K562 (cell line): Measurements from ENCODE around the gene SOWAHA. TPM values are rescaled to one million over a fixed set of nuclear protein-coding genes. Genes with fewer than 3 reads are reported as not detected.

Experiments
- ATAC-seq: fragments of 200-7000 bp; cut with Tn5 transposase; 3 replicates; pipeline ENCODE4 v1.9.1; 2020; ENCODE audit warnings: moderate library complexity
- BruUV-seq: library from RNA; stranded (reverse); fragments of 400-500 nt; replicated peaks from 2 replicates; lab custom pipeline; 2021; lab: Mats Ljungman, UMichigan
- CTCF ChIA-PET: fragments of 300-600 bp; formaldehyde crosslinking; extraction: SDS; loops from one replicate; lab custom pipeline; 2021; ENCODE audit warnings: low intra/inter-chr PET ratio; lab: Yijun Ruan, JAX
- POLR2A ChIA-PET: fragments of 300-600, 350-650 bp; sonication (Branson Sonifier 250); formaldehyde crosslinking; extraction: SDS; loops from one replicate; lab custom pipeline; 2021; ENCODE audit warnings: antibody characterized with exemption, inconsistent platforms; lab: Yijun Ruan, JAX
- DNase-seq, 4 experiments: peaks; one replicate each; pipeline versions ENCODE4 v3.0.0 to v3.0.0-alpha.2; 2011 to 2018; ENCODE audit warnings: low spot score in 3 of 4, mixed read lengths in 3 of 4; ENCODE audit errors: extremely low read depth in 1 of 4
- FAIRE-seq: peaks from 2 replicates; lab custom pipeline; 2011; peaks lifted over from hg19 to GRCh38; lab: Jason Lieb, UNC
- H2AFZ ChIP-seq: 2 replicates; pipeline ENCODE4 v1.6.0; 2011; ENCODE audit warnings: low read depth, low read length, control low read depth, inconsistent platforms
- H3K27ac ChIP-seq: fragments of 200-600 bp; 3 replicates; pipeline ENCODE4 v1.8.0; 2011; ENCODE audit warnings: low read depth, mild to moderate bottlenecking, control low read depth, inconsistent platforms, low read length, moderate library complexity, mixed read lengths; ENCODE audit errors: extremely low read depth
- H3K27me3 ChIP-seq, 2 experiments: fragments of 300-600 bp in 1 of 2; 2 replicates in 1 of 2; 3 replicates in 1 of 2; pipeline versions ENCODE4 v1.6.0 to v1.8.0; 2011; ENCODE audit warnings: inconsistent platforms in 2 of 2, low read length in 2 of 2, mild to moderate bottlenecking in 1 of 2, mixed read lengths in 1 of 2, moderate library complexity in 1 of 2; ENCODE audit not compliant: control insufficient read depth in 2 of 2, insufficient read depth in 2 of 2
- H3K36me3 ChIP-seq: fragments of 300-600 bp; 3 replicates; pipeline ENCODE4 v1.8.0; 2011; ENCODE audit warnings: mild to moderate bottlenecking, low read length, inconsistent platforms; ENCODE audit not compliant: control insufficient read depth, insufficient read depth
- H3K4me1 ChIP-seq, 2 experiments: fragments of 200-600 bp in 1 of 2; replicated peaks in 1 of 2; 2 replicates in 1 of 2; 3 replicates in 1 of 2; pipeline versions ENCODE4 v1.5.1 to v1.8.0; 2011; ENCODE audit warnings: inconsistent platforms in 2 of 2, low read length in 2 of 2, mild to moderate bottlenecking in 1 of 2, mixed read lengths in 1 of 2, moderate library complexity in 1 of 2; ENCODE audit not compliant: control insufficient read depth in 2 of 2, insufficient read depth in 2 of 2
- H3K4me2 ChIP-seq: 2 replicates; pipeline ENCODE4 v1.6.1; 2011; ENCODE audit warnings: low read length, control low read depth, inconsistent platforms, mixed read lengths; ENCODE audit not compliant: insufficient read depth
- H3K4me3 ChIP-seq: fragments of 200-600 bp; sonication (generic), shearing (Covaris generic); 2 replicates; pipeline ENCODE4 v1.5.1; 2016; ENCODE audit warnings: control low read depth, inconsistent platforms
- H3K79me2 ChIP-seq: fragments of 200-600 bp; 3 replicates; pipeline ENCODE4 v1.8.0; 2011; ENCODE audit warnings: low read length, inconsistent platforms; ENCODE audit not compliant: control insufficient read depth, insufficient read depth
- H3K9ac ChIP-seq, 2 experiments: 2 replicates each; pipeline versions ENCODE4 v1.6.0 to v1.6.1; 2011; ENCODE audit warnings: low read depth in 2 of 2, low read length in 2 of 2, control low read depth in 1 of 2, inconsistent platforms in 1 of 2, mild to moderate bottlenecking in 1 of 2, mixed read lengths in 1 of 2; ENCODE audit not compliant: insufficient read depth in 1 of 2
- H3K9me1 ChIP-seq: one replicate; pipeline ENCODE4 v1.6.0; 2011; ENCODE audit warnings: inconsistent platforms, mild to moderate bottlenecking, low read length, moderate library complexity; ENCODE audit not compliant: control insufficient read depth, insufficient read depth
- H3K9me3 ChIP-seq: replicated peaks from 2 replicates; pipeline ENCODE4 v1.5.1; 2011; ENCODE audit warnings: low read depth, low read length, inconsistent platforms; ENCODE audit not compliant: control insufficient read depth, insufficient read depth
- H4K20me1 ChIP-seq: replicated peaks from 2 replicates; pipeline ENCODE4 v1.6.1; 2011; ENCODE audit warnings: low read length, inconsistent platforms, mixed read lengths; ENCODE audit not compliant: control insufficient read depth, insufficient read depth
- ARID2 ChIP-seq: fragments of 450-650 bp; IDR thresholded peaks from 2 replicates; pipeline ENCODE4 v1.6.1; 2017; ENCODE audit warnings: antibody characterized with exemption, mild to moderate bottlenecking
- E2F8 ChIP-seq: fragments of 450-650 bp; IDR thresholded peaks from 2 replicates; pipeline ENCODE4 v1.7.1; 2018; ENCODE audit warnings: mild to moderate bottlenecking, low read depth; ENCODE audit not compliant: partially characterized antibody
- EP300 ChIP-seq: IDR thresholded peaks from 2 replicates; pipeline ENCODE4 v1.6.1; 2012; ENCODE audit warnings: low read length, improper control_type of control experiment
- MTA3 ChIP-seq: fragments of 450-650 bp; formaldehyde crosslinking; IDR thresholded peaks from 2 replicates; pipeline ENCODE4 v1.6.1; 2017; ENCODE audit warnings: mild to moderate bottlenecking, borderline replicate concordance
- NR2C1 ChIP-seq, 2 experiments: fragments of 450-650 bp; IDR thresholded peaks; 2 replicates each; pipeline ENCODE4 v1.6.1; 2017; ENCODE audit warnings: mild to moderate bottlenecking in 2 of 2, antibody characterized with exemption in 1 of 2, inconsistent platforms in 1 of 2, missing compliant biosample characterization in 1 of 2, missing genetic modification characterization in 1 of 2
- VEZF1 ChIP-seq: fragments of 200-800 bp; sonication (Bioruptor generic); IDR thresholded peaks from 2 replicates; pipeline ENCODE4 v1.6.1; 2017; ENCODE audit warnings: missing genetic modification characterization, missing compliant biosample characterization
- ZBTB1 ChIP-seq: sonication (generic); formaldehyde crosslinking; IDR thresholded peaks from 2 replicates; pipeline ENCODE4 v1.8.1; 2023; ENCODE audit warnings: missing genetic modification reagents, low read depth, mild to moderate bottlenecking, borderline replicate concordance
- ZFPM2 ChIP-seq: fragments of 250-450 bp; sonication (Bioruptor Pico); IDR thresholded peaks from 2 replicates; pipeline ENCODE4 v1.5.1; 2022; ENCODE audit warnings: mild to moderate bottlenecking
- ZNF354B ChIP-seq: fragments of 250-450 bp; sonication (Bioruptor Pico); IDR thresholded peaks from 2 replicates; pipeline ENCODE4 v1.4.0; 2020
- ZNF589 ChIP-seq: fragments of 200-800 bp; sonication (Bioruptor generic); IDR thresholded peaks from 2 replicates; pipeline ENCODE4 v1.6.1; 2016; ENCODE audit warnings: low read depth, missing genetic modification characterization, missing compliant biosample characterization
- WGBS: fragments of 100-300 bp; shearing (Covaris generic); methylation state at CpG from one replicate; pipeline ENCODE4 v1.1.6; 2016; ENCODE audit warnings: low coverage, mixed read lengths; ENCODE audit not compliant: insufficient coverage; ENCODE audit errors: missing lambda C conversion rate; 5-methylcytosine and 5-hydroxymethylcytosine counted together
- in situ Hi-C: fragments of 300-500 bp; cut with MboI; formaldehyde crosslinking; loops from 4 replicates; pipeline ENCODE4 v1.15.0; 2018; ENCODE audit warnings: inconsistent platforms, mixed read lengths
- intact Hi-C: fragments of 100-400 bp; cut with micrococcal nuclease; formaldehyde crosslinking; loops from 2 replicates; pipeline ENCODE4 v1.14.2; 2022
- polyA plus RNA-seq, 8 experiments: library from polyadenylated mRNA; depleted of rRNA in 4 of 8; stranded (reverse) in 5 of 8; unstranded in 3 of 8; fragments of >200 nt; fragmentation: Nextera tagmentation in 2 of 8; fragmentation: Illumina TruSeq in 1 of 8; extraction: Ambion mirVana in 2 of 8; extraction: Trizol in 1 of 8; gene quantifications; 2 replicates each; pipeline versions ENCODE4 v1.2.1 to v1.2.3, GENCODE V29; 2011 to 2014; ENCODE audit warnings: inconsistent platforms in 1 of 8, missing spikeins in 1 of 8
- total RNA-seq, 7 experiments: library from RNA; depleted of rRNA in 6 of 7; stranded (reverse); fragments of >200 nt in 6 of 7; fragmentation: Illumina TruSeq in 2 of 7; extraction: Trizol in 2 of 7; gene quantifications; 2 replicates each; pipeline versions ENCODE4 v1.2.1 to v1.2.3, GENCODE V29; 2011 to 2021; ENCODE audit warnings: low replicate concordance in 1 of 7

SOWAHA gene
- total and polyA plus RNA-seq, 9 of the 15 experiments (the other 6 are each of a cell fraction or from before 2014, with no cell fraction given), result not detected

GRCh38 chr5:132824426-132824825 is 11.3 kb downstream of the SOWAHA start:
- ChIA-PET CTCF (no interaction called here), POLR2A (interaction anchor here (0.7 to 1.3 kb wide), 4 partner anchors 23 to 1184 kb away, joined by 3 to 5 read pairs (median 3); no protein-coding TSS in a partner anchor)
- ATAC-seq (no peak), DNase-seq (no peak), FAIRE-seq (no peak)
- no TSS peak for BruUV-seq
- H3K27ac ChIP-seq, result no peak overlapping the region
- H4K20me1 ChIP-seq, result no peaks in the 10 kb centered on the region
- no peak overlapping the region for H3K9ac ChIP-seq
- in situ Hi-C loops (no loop called here), intact Hi-C loops (loop anchor here (5.0 kb wide), 2 partner anchors 162 to 232 kb away; no protein-coding TSS in a partner anchor)
- TF ChIP-seq ARID2, result no peak
- no peak for TF ChIP-seq ZFPM2
- TF ChIP-seq VEZF1 (CRISPR knock-in tag), result no peak
- TF ChIP-seq MTA3, result no peak
- TF ChIP-seq EP300, result no peak
- no peak for TF ChIP-seq NR2C1 (IDR thresholded peaks at IDR 0.05)
- TF ChIP-seq NR2C1 (tag; IDR thresholded peaks at IDR 0.05), result no peak
- TF ChIP-seq E2F8, result no peak
- TF ChIP-seq ZNF354B (CRISPR knock-in tag), result no peak
- no peak for TF ChIP-seq ZBTB1 (CRISPR knock-in tag)
- TF ChIP-seq ZNF589 (CRISPR knock-in tag), result no peak
- H3K27me3 ChIP-seq, result no peaks in the 10 kb centered on the region
- H3K9me3 ChIP-seq, result no peaks in the 10 kb centered on the region
- WGBS, result 83% methylated on average over 3 of the region's 3 CpGs
- H3K9me1 ChIP-seq, result no peaks in the 10 kb centered on the region
- peaks cover 11 to 27% of the 10 kb centered on the region in 2 experiments; a peak in 4 of 5 replicates for H3K4me1 ChIP-seq
- H3K4me3 ChIP-seq, result no peak overlapping the region
- H2AFZ ChIP-seq, result no peak overlapping the region
- peaks cover 51% of the 10 kb centered on the region; the same call in 2 of the 3 replicates for H3K36me3 ChIP-seq
- H3K4me2 ChIP-seq, result no peak overlapping the region
- peaks cover 13% of the 10 kb centered on the region for H3K79me2 ChIP-seq
